ENCODE data around the gene PKNOX1. TPM values are rescaled to one million over a fixed set of nuclear protein-coding genes. Genes with fewer than 3 reads are reported as not detected.
"Not testable (repeated sequence)": the region's sequence is repeated elsewhere in the genome, so short reads cannot be mapped to it uniquely, and the experiment has no call there.

The PKNOX1 gene
- total RNA-seq, 1 donor from 2014 or later: 25.1 TPM

GRCh38 chr21:43072742-43073141 is 98.4 kb downstream of the PKNOX1 start:
- H3K9me3 Mint-ChIP-seq; H3K4me3 Mint-ChIP-seq; H3K36me3 Mint-ChIP-seq (ENCODE audit: low read depth); intact Hi-C loops (cut with micrococcal nuclease); H3K27ac Mint-ChIP-seq; H3K4me1 Mint-ChIP-seq (ENCODE audit: low read depth); H3K27me3 Mint-ChIP-seq (ENCODE audit: insufficient read depth); DNase-seq (ENCODE audit: low spot score): not testable (repeated sequence)

GRCh38 chr21:43074401-43075169 is 100.2 kb downstream of the PKNOX1 start:
- H3K36me3 Mint-ChIP-seq (ENCODE audit: low read depth); H3K4me3 Mint-ChIP-seq; DNase-seq (ENCODE audit: low spot score); H3K27ac Mint-ChIP-seq; H3K4me1 Mint-ChIP-seq (ENCODE audit: low read depth); H3K9me3 Mint-ChIP-seq; intact Hi-C loops (cut with micrococcal nuclease); H3K27me3 Mint-ChIP-seq (ENCODE audit: insufficient read depth): not testable (repeated sequence)

GRCh38 chr21:43075170-43076022 is 101.0 kb downstream of the PKNOX1 start, which contains the start of gene CBS:
CBS (minus strand) TSS chr21:43075835; CDS start chr21:43072193, 3,642 bp downstream.
- H3K4me3 Mint-ChIP-seq; H3K27ac Mint-ChIP-seq; H3K36me3 Mint-ChIP-seq (ENCODE audit: low read depth); DNase-seq (ENCODE audit: low spot score); H3K4me1 Mint-ChIP-seq (ENCODE audit: low read depth); H3K9me3 Mint-ChIP-seq; H3K27me3 Mint-ChIP-seq (ENCODE audit: insufficient read depth); intact Hi-C loops (cut with micrococcal nuclease): not testable (repeated sequence)

GRCh38 chr21:43076023-43076637 is 101.8 kb downstream of the PKNOX1 start:
- H3K4me3 Mint-ChIP-seq; H3K4me1 Mint-ChIP-seq (ENCODE audit: low read depth); H3K27ac Mint-ChIP-seq; H3K36me3 Mint-ChIP-seq (ENCODE audit: low read depth); intact Hi-C loops (cut with micrococcal nuclease); H3K9me3 Mint-ChIP-seq; H3K27me3 Mint-ChIP-seq (ENCODE audit: insufficient read depth); DNase-seq (ENCODE audit: low spot score): not testable (repeated sequence)

- H3K4me1 Mint-ChIP-seq (ENCODE audit: low read depth); DNase-seq (ENCODE audit: low spot score); H3K27me3 Mint-ChIP-seq (ENCODE audit: insufficient read depth): not testable (repeated sequence)
These were observed 102.3 kb downstream of the PKNOX1 start for GRCh38 chr21:43076643-43077042.

GRCh38 chr21:43082587-43083300 is 108.4 kb downstream of the PKNOX1 start:
- DNase-seq (ENCODE audit: low spot score); intact Hi-C loops (cut with micrococcal nuclease); H3K4me3 Mint-ChIP-seq; H3K9me3 Mint-ChIP-seq; H3K4me1 Mint-ChIP-seq (ENCODE audit: low read depth); H3K36me3 Mint-ChIP-seq (ENCODE audit: low read depth); H3K27ac Mint-ChIP-seq; H3K27me3 Mint-ChIP-seq (ENCODE audit: insufficient read depth): not testable (repeated sequence)

More at GRCh38 chr21:43076643-43077042, 102.3 kb downstream of the PKNOX1 start:
- H3K9me3 Mint-ChIP-seq; H3K4me3 Mint-ChIP-seq; intact Hi-C loops (cut with micrococcal nuclease); H3K36me3 Mint-ChIP-seq (ENCODE audit: low read depth); H3K27ac Mint-ChIP-seq: not testable (repeated sequence)

Other genes with a start within 250 kb of the PKNOX1 start
- 73.2 and 74.2 TPM in 2 replicates for gene WDR4, start 95.0 kb upstream of the PKNOX1 start, total RNA-seq
- 41.9 and 44.4 TPM in 2 replicates for gene NDUFV3, start 81.3 kb upstream of the PKNOX1 start, total RNA-seq
- 0.22 and 0.26 TPM in 2 replicates for gene ERVH48-1, start 48.9 kb upstream of the PKNOX1 start, total RNA-seq
- 38.2 and 39.2 TPM in 2 replicates for gene CBS, start 101.3 kb downstream of the PKNOX1 start, total RNA-seq
- 9.3 and 17.9 TPM in 2 replicates for gene U2AF1, start 133.0 kb downstream of the PKNOX1 start, total RNA-seq
- not detected in 2 replicates for gene CRYAA, start 194.4 kb downstream of the PKNOX1 start, total RNA-seq

All from activated T-helper 1 cell treated with anti-CD3 and anti-CD28 coated beads, Interleukin-12 subunit alpha, Interleukin-12 subunit beta, Interleukin-2, Interleukin-4 antibody, amounts not matched to agents 30 ng/mL and 10 ng/mL and 1 ng/mL, durations not matched to agents 14 hours and 24 hours and 36 hours (primary cell).